OCI-LY7 (cell line): ENCODE results near the gene RNF144B.

Source experiments
- EZH2phosphoT487 ChIP-seq: fragments of 200-600 bp; sonication (generic); IDR thresholded peaks from 2 replicates; pipeline ENCODE4 v1.6.1; 2018; ENCODE audit warnings: low read depth, borderline replicate concordance, mild to moderate bottlenecking, mixed run types, antibody characterized with exemption, low read length, moderate library complexity, mixed read lengths
- TF ChIP-seq, protein P1 (sequence below): fragments of 200-600 bp; sonication (generic); conservative IDR thresholded peaks from 2 replicates; pipeline ENCODE4 v1.5.1; 2014; ENCODE audit warnings: mild to moderate bottlenecking, antibody characterized with exemption, low read length, moderate library complexity, mixed read lengths

DNA sequence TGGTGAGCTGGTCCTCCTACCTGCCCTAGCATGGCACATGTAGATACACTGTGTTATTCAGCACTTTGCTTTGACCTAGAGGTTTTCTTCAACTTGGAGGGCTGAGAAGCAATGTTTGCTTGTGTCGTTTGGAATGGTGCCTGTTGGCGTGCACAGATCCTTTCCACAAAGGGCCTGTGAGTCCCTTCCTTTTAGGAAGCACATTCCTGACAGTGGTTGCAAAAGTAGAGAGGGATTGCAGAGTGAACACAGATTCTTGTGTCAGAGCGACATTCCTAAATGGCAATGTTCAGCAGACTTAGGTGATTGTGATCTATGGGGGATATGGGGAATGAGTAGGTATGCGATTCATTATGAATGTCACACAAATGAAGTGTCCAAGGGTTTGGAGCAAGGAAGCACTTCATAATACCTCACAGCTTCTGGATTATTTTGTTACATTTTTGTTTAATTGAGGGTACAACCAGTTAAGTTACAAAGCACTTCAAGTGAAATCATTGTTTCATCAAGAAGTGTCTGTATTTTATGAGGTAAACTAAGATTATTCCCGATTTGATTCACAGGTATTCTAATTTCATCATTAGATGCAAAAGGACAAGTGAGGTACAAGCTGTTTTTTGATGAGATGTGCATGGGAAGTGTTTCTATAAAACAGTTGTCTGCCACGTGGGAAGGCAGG is 713 bp upstream of the RNF144B start:
- TF ChIP-seq, protein P1, sequence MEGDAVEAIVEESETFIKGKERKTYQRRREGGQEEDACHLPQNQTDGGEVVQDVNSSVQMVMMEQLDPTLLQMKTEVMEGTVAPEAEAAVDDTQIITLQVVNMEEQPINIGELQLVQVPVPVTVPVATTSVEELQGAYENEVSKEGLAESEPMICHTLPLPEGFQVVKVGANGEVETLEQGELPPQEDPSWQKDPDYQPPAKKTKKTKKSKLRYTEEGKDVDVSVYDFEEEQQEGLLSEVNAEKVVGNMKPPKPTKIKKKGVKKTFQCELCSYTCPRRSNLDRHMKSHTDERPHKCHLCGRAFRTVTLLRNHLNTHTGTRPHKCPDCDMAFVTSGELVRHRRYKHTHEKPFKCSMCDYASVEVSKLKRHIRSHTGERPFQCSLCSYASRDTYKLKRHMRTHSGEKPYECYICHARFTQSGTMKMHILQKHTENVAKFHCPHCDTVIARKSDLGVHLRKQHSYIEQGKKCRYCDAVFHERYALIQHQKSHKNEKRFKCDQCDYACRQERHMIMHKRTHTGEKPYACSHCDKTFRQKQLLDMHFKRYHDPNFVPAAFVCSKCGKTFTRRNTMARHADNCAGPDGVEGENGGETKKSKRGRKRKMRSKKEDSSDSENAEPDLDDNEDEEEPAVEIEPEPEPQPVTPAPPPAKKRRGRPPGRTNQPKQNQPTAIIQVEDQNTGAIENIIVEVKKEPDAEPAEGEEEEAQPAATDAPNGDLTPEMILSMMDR, result no peak
- no peak for TF ChIP-seq EZH2phosphoT487
